GM19468 (cell line): ENCODE results near the gene SFTPA2.
"Not testable (repeated sequence)": the region's sequence is repeated elsewhere in the genome, so short reads cannot be mapped to it uniquely, and the experiment has no call there.

Source experiments
- ATAC-seq: cut with Tn5 transposase; IDR thresholded peaks from one replicate; pipeline ENCODE4 v1.9.1; 2021; ENCODE audit warnings: mild to moderate bottlenecking, moderate library complexity, moderate number of reproducible peaks; ENCODE audit not compliant: unreplicated experiment; ENCODE audit errors: extremely low read depth

Gene SFTPA2

DNA sequence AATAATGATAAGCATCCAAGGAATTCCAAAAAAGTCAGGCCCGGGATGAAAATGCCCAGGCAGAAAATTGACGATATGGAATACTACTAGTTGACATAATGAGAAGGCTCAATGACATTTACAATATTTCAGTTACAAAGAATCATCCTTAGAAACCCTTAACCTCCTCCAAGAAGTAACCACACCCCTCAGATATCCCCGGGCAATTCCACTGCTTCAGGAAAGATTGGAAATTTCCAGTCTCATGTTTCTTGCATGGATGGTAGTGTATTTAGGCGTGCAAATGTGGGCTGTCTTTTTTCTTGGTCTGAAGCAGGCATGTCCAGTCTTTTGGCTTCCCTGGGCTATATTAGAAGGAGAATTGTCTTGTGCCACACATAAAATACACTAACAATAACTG lies 42.6 kb downstream of the SFTPA2 start:
- not testable (repeated sequence) for ATAC-seq

DNA sequence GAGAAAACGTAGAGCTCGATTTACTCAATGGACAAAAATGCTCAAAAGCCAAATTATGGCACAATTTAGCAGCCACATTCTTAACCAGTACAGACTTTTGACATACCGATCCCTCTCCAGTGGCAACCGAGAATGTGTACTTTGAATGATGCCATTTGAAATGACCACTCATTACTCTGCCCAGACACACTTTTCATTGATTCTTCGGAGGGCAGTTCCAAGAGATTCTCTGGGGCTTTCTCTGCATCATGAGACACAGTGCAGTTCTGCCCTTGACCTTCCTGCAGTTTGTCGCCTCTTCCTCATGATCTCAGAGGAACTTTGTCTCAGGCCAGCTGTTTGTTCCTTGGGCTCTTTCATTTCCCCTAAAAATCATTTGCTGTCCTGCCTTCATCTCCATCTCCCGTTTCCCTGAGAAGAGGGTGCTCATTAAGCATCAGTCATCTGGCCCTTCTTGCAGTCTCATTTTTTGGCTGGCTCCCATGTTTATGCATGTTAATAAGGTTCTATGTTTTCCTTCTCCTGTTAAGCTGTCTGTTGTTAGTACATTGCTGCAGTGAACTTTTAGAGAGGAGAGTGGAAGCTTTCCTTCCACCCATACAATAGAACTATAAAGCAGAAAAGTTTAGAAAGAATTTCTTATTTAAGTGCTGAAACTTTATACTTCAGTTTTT lies 43.5 kb downstream of the SFTPA2 start:
- ATAC-seq: not testable (repeated sequence)

DNA sequence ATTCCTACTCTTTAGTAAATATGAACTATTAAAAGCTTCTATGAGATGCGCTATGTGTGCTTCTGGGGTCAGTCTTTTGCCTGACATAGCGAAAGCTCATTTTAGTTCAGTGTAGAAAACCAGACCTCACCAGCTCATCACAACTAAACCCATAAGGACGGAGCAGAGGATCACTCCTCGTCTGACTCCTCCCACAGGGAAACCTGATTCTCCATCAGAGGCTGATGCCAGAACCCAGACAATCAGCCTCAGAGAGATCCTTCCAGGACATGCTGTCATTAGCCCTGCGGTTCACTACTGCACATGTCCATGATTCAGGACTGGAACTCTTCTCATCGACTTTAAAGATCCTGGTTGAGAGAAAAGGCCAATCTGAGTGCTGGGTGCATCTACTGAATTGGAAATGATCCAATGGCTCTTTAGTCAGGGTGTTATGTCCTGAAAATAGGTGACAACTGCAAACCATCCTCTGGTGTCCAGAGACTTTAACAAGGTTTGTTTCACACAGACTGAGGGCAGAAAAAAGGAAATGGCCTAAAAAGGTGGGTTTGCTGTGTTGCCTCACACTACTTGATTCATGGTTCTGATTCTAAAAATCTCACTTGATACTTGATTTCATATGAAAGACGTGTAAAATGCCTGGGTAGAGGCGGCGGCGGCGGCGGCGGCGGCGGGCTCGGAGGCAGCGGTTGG lies 48.2 kb downstream of the SFTPA2 start, which contains the start of gene EIF5AL1:
Gene EIF5AL1, plus strand, starts transcription at position 643 of the 693 bp plus-strand sequence. CDS start 117 bp downstream, outside the sequence.
- ATAC-seq: not testable (repeated sequence)

DNA sequence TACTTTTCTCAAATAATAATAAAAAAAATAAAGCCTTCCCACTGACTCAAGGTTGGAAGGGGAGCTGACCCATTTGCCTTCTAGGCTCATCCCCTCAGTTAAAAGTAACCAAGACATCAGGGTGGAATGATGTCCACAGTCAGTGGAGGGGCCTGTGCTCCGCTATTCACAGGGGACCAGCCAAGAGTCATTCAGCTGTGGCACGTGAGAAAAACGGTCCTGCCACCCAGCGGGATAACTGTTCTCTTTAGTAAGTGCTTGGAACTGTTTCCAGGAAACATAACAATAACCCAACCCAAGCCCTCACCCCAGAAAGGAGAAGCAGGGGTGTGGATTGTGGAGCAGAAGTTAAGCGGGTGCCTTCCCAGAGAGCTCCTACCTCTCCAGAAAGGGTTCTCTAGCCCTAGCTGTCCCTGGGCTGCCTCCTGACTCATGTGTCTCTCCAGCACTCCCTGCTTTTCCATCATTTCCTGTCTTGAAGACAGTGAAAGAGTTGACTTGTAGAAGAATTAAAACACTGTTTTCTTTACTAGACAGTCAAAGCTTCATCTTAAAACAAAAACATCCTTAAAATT lies 50.2 kb downstream of the SFTPA2 start:
- ATAC-seq: not testable (repeated sequence)

DNA sequence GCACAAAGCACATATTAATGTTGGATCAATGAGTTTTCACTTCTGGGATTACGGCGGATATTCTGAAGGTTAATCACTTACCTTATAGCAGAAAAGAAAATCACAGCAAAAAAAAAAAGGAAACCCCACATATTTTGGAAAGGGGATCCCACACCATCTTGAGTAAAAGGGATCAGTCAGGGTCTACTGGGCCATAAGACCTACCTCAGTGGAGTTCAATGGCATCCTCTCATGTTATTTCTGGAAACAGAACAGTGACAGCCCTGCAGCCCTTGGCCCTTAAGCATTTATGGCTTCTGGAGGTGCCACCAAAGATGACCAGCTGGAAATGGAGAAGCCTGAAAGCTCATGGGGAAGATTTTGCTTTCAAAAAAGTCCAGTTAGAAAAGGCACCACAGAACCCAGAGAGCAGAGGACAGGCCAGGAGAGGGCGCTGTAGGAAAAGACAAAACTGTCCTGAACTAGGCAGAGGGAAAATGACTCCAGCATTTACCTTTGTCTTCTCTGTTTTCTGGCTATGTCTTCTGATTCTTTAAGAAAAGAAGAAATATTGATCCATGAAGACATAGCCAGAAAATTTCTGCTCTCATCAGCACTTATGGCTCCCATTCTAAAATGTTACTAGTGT lies 50.8 kb downstream of the SFTPA2 start:
- not testable (repeated sequence) for ATAC-seq

DNA sequence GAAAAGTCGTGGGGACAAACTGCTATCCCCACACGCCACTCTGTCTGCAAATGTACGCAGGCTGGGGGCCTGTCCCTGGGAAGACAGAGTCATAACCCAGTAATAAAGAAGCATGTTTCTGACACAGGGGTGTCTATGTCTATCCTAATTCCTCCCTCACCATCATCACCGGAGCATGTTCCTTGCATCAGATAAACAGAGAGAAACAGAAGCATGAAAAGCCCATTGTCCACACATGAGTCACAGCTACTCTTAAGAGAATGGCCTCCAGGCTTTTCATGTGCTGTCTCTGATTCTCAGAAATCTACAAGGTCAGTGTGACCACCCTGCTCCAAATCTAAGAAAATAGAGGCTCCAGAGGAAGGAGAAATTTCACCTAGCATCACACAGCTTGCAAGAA lies 52.0 kb downstream of the SFTPA2 start:
- not testable (repeated sequence) for ATAC-seq

DNA sequence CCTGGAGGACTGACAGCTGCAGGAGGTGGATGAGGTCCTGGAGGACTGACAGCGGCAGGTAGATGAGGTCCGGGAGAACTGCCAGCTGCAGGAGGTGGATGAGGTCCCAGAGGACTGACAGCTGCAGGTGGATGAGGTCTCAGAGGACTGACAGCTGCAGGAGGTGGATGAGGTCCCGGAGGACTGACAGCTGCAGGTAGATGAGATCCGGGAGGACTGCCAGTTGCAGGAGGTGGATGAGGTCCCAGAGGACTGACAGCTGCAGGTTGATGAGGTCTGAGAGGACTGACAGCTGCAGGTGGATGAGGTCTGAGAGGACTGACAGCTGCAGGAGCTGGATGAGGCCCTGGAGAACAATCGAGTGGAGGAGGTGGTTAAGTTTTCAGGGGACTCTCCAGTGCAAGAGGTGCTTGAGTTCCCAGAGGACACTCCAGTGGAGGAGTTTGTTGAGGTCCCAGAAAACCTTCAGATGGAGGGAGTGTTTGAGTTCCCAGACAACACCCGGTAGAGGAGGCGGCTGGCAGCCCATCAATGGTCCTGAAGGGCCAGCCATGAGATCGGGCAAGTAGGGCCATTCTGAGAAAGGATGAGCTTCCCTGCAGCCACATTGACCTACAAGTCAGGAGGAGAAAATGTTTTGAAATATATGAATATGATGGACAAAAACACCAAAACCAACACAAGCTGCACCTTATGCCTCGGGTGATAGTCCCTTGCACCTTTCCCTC lies 52.6 kb downstream of the SFTPA2 start:
- ATAC-seq: no peak
